HEK293 (cell line): ENCODE data around the gene TMEM212.

Source experiments
- CTCF ChIP-seq: fragments of 450-650 bp; formaldehyde crosslinking; IDR thresholded peaks from 2 replicates; pipeline ENCODE4 v1.5.1; 2016; ENCODE audit warnings: missing biosample characterization, missing genetic modification characterization
- TSHZ1 ChIP-seq: fragments of 450-650 bp; formaldehyde crosslinking; IDR thresholded peaks from 2 replicates; pipeline ENCODE4 v1.5.1; 2016; ENCODE audit warnings: missing biosample characterization, missing genetic modification characterization, borderline replicate concordance
- ZNF24 ChIP-seq: fragments of 450-650 bp; formaldehyde crosslinking; IDR thresholded peaks from 2 replicates; pipeline ENCODE4 v1.5.1; 2016; ENCODE audit warnings: missing biosample characterization, missing genetic modification characterization
- ZNF266 ChIP-seq: fragments of 450-650 bp; formaldehyde crosslinking; IDR thresholded peaks from 2 replicates; pipeline ENCODE4 v1.5.1; 2016; ENCODE audit warnings: missing biosample characterization, missing genetic modification characterization, low read depth

GRCh38 chr3:171896316-171896715 is 53.2 kb downstream of the TMEM212 start:
- TF ChIP-seq ZNF24 (tag by site-specific recombination) (no peak), CTCF (no peak), TSHZ1 (tag by site-specific recombination) (no peak), ZNF266 (no peak)
